ENCODE measurements around the gene BNIP5. TPM values are rescaled to one million over a fixed set of nuclear protein-coding genes. Genes with fewer than 3 reads are reported as not detected.

Gene BNIP5
- polyA plus RNA-seq, 3 donors = not detected

GRCh38 chr6:36331381-36331780, 5.3 kb downstream of the BNIP5 start:
- Histone ChIP-seq H3K9me3 (replicated peaks in 1 of 2; ENCODE audit: control insufficient read depth in 1 of 2, insufficient read depth in 1 of 2, low read length in 2 of 2) (no peaks in the 10 kb centered on the region), H4K20me1 (ENCODE audit: insufficient read depth, low read length) (no peaks in the 10 kb centered on the region), H2AFZ (ENCODE audit: insufficient read depth, low read depth, low read length, poor library complexity, severe bottlenecking) (no peak overlapping the region), H3K4me2 (replicated peaks; ENCODE audit: extremely low read depth, low read length, poor library complexity, severe bottlenecking) (no peak overlapping the region), H3K27me3 (ENCODE audit: control insufficient read depth in 2 of 2, insufficient read depth in 2 of 2, low read length in 2 of 2) (peaks cover 7 to 16% of the 10 kb centered on the region in 2 donors), H3K4me1 (ENCODE audit: control insufficient read depth in 1 of 2, insufficient read depth in 2 of 2, low read length in 2 of 2) (peaks cover 5 to 8% of the 10 kb centered on the region in 2 donors), H3K9ac (ENCODE audit: insufficient read depth, low read length, poor library complexity, severe bottlenecking) (no peak overlapping the region), H3K4me3 (replicated peaks in 1 of 3; ENCODE audit: low read depth in 2 of 3, low read length in 3 of 3) (no peak overlapping the region), H3K36me3 (replicated peaks in 1 of 2; ENCODE audit: control insufficient read depth in 1 of 2, insufficient read depth in 2 of 2, low read length in 2 of 2) (no peaks in the 10 kb centered on the region), H3K27ac (ENCODE audit: low read depth in 1 of 2, low read length in 2 of 2) (no peak overlapping the region), H3K79me2 (ENCODE audit: insufficient read depth, low read length) (no peaks in the 10 kb centered on the region)
- no peaks in the 10 kb centered on the region for H3K36me3 Mint-ChIP-seq
- H3K27ac Mint-ChIP-seq = no peak overlapping the region
- no peak for TF ChIP-seq CTCF (IDR thresholded peaks at IDR 0.05)
- H3K4me1 Mint-ChIP-seq = peaks cover 18% of the 10 kb centered on the region
- DNase-seq = no peak
- WGBS (ENCODE audit: insufficient coverage) = 92% methylated on average over 4 of the region's 6 CpGs
- no peak overlapping the region for H3K4me3 Mint-ChIP-seq
- intact Hi-C loops (cut with micrococcal nuclease) = no loop called here
- peaks cover 18 to 28% (median 25%) of the 10 kb centered on the region in 3 donors for H3K27me3 Mint-ChIP-seq (ENCODE audit: low read depth in 3 of 3)
- H3K9me3 Mint-ChIP-seq = no peaks in the 10 kb centered on the region

- Mint-ChIP-seq H3K4me1 (peaks cover 18% of the 10 kb centered on the region), H3K36me3 (no peaks in the 10 kb centered on the region), H3K27me3 (ENCODE audit: low read depth in 3 of 3) (peaks cover 15 to 24% (median 21%) of the 10 kb centered on the region in 3 donors), H3K9me3 (no peaks in the 10 kb centered on the region), H3K27ac (no peak overlapping the region), H3K4me3 (no peak overlapping the region)
- no peaks in the 10 kb centered on the region for H4K20me1 ChIP-seq (ENCODE audit: insufficient read depth, low read length)
- no peak overlapping the region for H3K4me3 ChIP-seq (replicated peaks in 1 of 3; ENCODE audit: low read depth in 2 of 3, low read length in 3 of 3)
- H3K9ac ChIP-seq (ENCODE audit: insufficient read depth, low read length, poor library complexity, severe bottlenecking) = no peak overlapping the region
- no peaks in the 10 kb centered on the region for H3K36me3 ChIP-seq (replicated peaks in 1 of 2; ENCODE audit: control insufficient read depth in 1 of 2, insufficient read depth in 2 of 2, low read length in 2 of 2)
- no peak overlapping the region for H3K4me2 ChIP-seq (replicated peaks; ENCODE audit: extremely low read depth, low read length, poor library complexity, severe bottlenecking)
- DNase-seq = no peak
- 98% methylated on average over 12 of the region's 14 CpGs for WGBS (ENCODE audit: insufficient coverage)
- TF ChIP-seq CTCF (IDR thresholded peaks at IDR 0.05) = no peak
- intact Hi-C loops (cut with micrococcal nuclease) = no loop called here
- H3K27me3 ChIP-seq (ENCODE audit: control insufficient read depth in 2 of 2, insufficient read depth in 2 of 2, low read length in 2 of 2) = peaks cover 7 to 13% of the 10 kb centered on the region in 2 donors
- no peak overlapping the region for H3K27ac ChIP-seq (ENCODE audit: low read depth in 1 of 2, low read length in 2 of 2)
- no peaks in the 10 kb centered on the region for H3K79me2 ChIP-seq (ENCODE audit: insufficient read depth, low read length)
- H3K4me1 ChIP-seq (ENCODE audit: control insufficient read depth in 1 of 2, insufficient read depth in 2 of 2, low read length in 2 of 2) = peaks cover 5 to 8% of the 10 kb centered on the region in 2 donors
- no peaks in the 10 kb centered on the region for H3K9me3 ChIP-seq (replicated peaks in 1 of 2; ENCODE audit: control insufficient read depth in 1 of 2, insufficient read depth in 1 of 2, low read length in 2 of 2)
- no peak overlapping the region for H2AFZ ChIP-seq (ENCODE audit: insufficient read depth, low read depth, low read length, poor library complexity, severe bottlenecking)
Observed at GRCh38 chr6:36330366-36330765, 6.3 kb downstream of the BNIP5 start.

Measured in CD14-positive monocyte (primary cell).